ENCODE data around the gene RUFY3.
A peak's percentile ranks its signal among the peaks of the same experiment; 100 is the strongest.
"Not testable (repeated sequence)": the region's sequence is repeated elsewhere in the genome, so short reads cannot be mapped to it uniquely, and the experiment has no call there.

Gene RUFY3

GRCh38 chr4:70706516-70706915 lies 15.2 kb upstream of the RUFY3 start:
- DNase-seq = no peak

GRCh38 chr4:70709611-70710205 lies 12.1 kb upstream of the RUFY3 start:
- DNase-seq = no peak

GRCh38 chr4:70711599-70711998 lies 10.2 kb upstream of the RUFY3 start:
- DNase-seq = no peak

- no peak for DNase-seq
Measured at GRCh38 chr4:70712150-70712549, 9.6 kb upstream of the RUFY3 start.

GRCh38 chr4:70712604-70713452 lies 8.9 kb upstream of the RUFY3 start:
- DNase-seq = no peak

GRCh38 chr4:70713453-70714078 lies 8.2 kb upstream of the RUFY3 start:
- DNase-seq = no peak

- DNase-seq = no peak
Measured at GRCh38 chr4:70714079-70714887, 7.5 kb upstream of the RUFY3 start.

GRCh38 chr4:70715097-70715496 lies 6.7 kb upstream of the RUFY3 start:
- no peak for DNase-seq

- DNase-seq = no peak
Measured at GRCh38 chr4:70718811-70719604, 2.8 kb upstream of the RUFY3 start.

GRCh38 chr4:70722199-70722791 lies 531 bp downstream of the RUFY3 start:
- DNase-seq = no peak

- DNase-seq = no peak
Measured at GRCh38 chr4:70724463-70724862, 2.7 kb downstream of the RUFY3 start.

- DNase-seq = no peak
Measured at GRCh38 chr4:70725633-70726032, 3.9 kb downstream of the RUFY3 start.

- not testable (repeated sequence) for DNase-seq
Measured at GRCh38 chr4:70726515-70726914, 4.8 kb downstream of the RUFY3 start.

GRCh38 chr4:70728091-70728490 lies 6.3 kb downstream of the RUFY3 start:
- DNase-seq = no peak

- DNase-seq = not testable (repeated sequence)
Measured at GRCh38 chr4:70732878-70733277, 11.1 kb downstream of the RUFY3 start.

GRCh38 chr4:70734168-70734954 lies 12.6 kb downstream of the RUFY3 start:
- peak; percentile 76 for DNase-seq

- no peak for DNase-seq
Measured at GRCh38 chr4:70734971-70735370, 13.2 kb downstream of the RUFY3 start.

GRCh38 chr4:70735915-70736314 lies 14.2 kb downstream of the RUFY3 start:
- DNase-seq = peak; percentile 56

- no peak for DNase-seq
Measured at GRCh38 chr4:70737006-70737405, 15.2 kb downstream of the RUFY3 start.

- DNase-seq = no peak
Measured at GRCh38 chr4:70737409-70737808, 15.6 kb downstream of the RUFY3 start.
